Ovary (tissue), 3 donors: ENCODE data around the gene SLC38A9.

Source experiments
- EP300 ChIP-seq: sonication (generic); formaldehyde crosslinking; IDR thresholded peaks from one replicate; pipeline ENCODE4 v1.6.1; 2017; ENCODE audit warnings: antibody characterized with exemption
- POLR2A ChIP-seq: fragments of 450-650 bp; IDR thresholded peaks from one replicate; pipeline ENCODE4 v1.6.1; 2017; ENCODE audit warnings: antibody characterized with exemption, mild to moderate bottlenecking, moderate library complexity
- TF ChIP-seq, protein P1 (sequence below), 3 donors: fragments of 450-650 bp in 2 of 3; fragments of 200-600 bp in 1 of 3; IDR thresholded peaks; one replicate each; pipeline versions ENCODE4 v1.5.1 to v1.8.0; 2016 to 2022; ENCODE audit warnings: antibody characterized with exemption in 3 of 3, mild to moderate bottlenecking in 1 of 3
- donor health status: DM: no; HTN: no; CAD: no.

DNA sequence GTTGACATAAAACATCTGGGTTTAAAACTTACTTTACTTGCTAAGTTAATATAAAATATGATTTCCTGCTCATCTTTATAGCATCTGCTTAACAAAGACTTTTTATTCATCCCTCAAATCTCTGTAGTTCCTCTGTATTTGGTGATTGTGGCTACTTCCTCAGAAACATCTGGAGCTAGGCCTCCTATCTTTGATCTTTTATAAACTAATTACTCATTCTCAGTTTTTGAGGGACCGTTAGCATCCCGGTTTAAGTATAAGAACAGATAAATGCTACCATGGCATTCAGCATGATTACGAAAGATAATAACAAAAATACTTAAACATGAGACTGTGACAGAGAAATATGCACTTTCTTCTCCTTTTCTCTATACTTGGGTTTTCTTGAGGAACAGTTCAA lies 85.3 kb downstream of the SLC38A9 start:
- TF ChIP-seq POLR2A = no peak
- TF ChIP-seq, protein P1, sequence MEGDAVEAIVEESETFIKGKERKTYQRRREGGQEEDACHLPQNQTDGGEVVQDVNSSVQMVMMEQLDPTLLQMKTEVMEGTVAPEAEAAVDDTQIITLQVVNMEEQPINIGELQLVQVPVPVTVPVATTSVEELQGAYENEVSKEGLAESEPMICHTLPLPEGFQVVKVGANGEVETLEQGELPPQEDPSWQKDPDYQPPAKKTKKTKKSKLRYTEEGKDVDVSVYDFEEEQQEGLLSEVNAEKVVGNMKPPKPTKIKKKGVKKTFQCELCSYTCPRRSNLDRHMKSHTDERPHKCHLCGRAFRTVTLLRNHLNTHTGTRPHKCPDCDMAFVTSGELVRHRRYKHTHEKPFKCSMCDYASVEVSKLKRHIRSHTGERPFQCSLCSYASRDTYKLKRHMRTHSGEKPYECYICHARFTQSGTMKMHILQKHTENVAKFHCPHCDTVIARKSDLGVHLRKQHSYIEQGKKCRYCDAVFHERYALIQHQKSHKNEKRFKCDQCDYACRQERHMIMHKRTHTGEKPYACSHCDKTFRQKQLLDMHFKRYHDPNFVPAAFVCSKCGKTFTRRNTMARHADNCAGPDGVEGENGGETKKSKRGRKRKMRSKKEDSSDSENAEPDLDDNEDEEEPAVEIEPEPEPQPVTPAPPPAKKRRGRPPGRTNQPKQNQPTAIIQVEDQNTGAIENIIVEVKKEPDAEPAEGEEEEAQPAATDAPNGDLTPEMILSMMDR (IDR thresholded peaks at IDR 0.05) = no peak
- TF ChIP-seq EP300 = no peak
